T-helper 2 cell (primary cell): ENCODE results near the gene GPR89B.
"Not testable (repeated sequence)": the region's sequence is repeated elsewhere in the genome, so short reads cannot be mapped to it uniquely, and the experiment has no call there.

ENCODE experiments used
- DNase-seq, 5 experiments: peaks; one replicate each; pipeline versions ENCODE4 v3.0.0 to v3.0.0-alpha.2; 2012 to 2022

GPR89B gene

GRCh38 chr1:148037850-148038461 lies 109.7 kb downstream of the GPR89B start:
- not testable (repeated sequence) for DNase-seq

- DNase-seq = peak in 4 of 5 experiments; percentile 33 to 94 (median 72)
These were observed 110.5 kb downstream of the GPR89B start for GRCh38 chr1:148038462-148039333.
